Neural crest cell (in vitro differentiated cells): Measurements from ENCODE around the gene SLC44A2. TPM values are rescaled to one million over a fixed set of nuclear protein-coding genes. Genes with fewer than 3 reads are reported as not detected.
"Not testable (repeated sequence)": the region's sequence is repeated elsewhere in the genome, so short reads cannot be mapped to it uniquely, and the experiment has no call there.

Source experiments
- DNase-seq: peaks from one replicate; pipeline ENCODE4 v3.0.0; 2021; ENCODE audit warnings: low read depth, mixed read lengths, low spot score
- H3K27ac Mint-ChIP-seq: one replicate; pipeline ENCODE4 v1.8.0; 2021; ENCODE audit warnings: mild to moderate bottlenecking, mixed read lengths; ENCODE audit not compliant: unreplicated experiment
- H3K27me3 Mint-ChIP-seq: 2 replicates; pipeline ENCODE4 v1.8.0; 2021; ENCODE audit warnings: low read depth, mild to moderate bottlenecking, mixed read lengths
- H3K36me3 Mint-ChIP-seq: 2 replicates; pipeline ENCODE4 v1.8.0; 2021; ENCODE audit warnings: low read depth, mild to moderate bottlenecking, mixed read lengths
- H3K4me1 Mint-ChIP-seq: 2 replicates; pipeline ENCODE4 v1.8.0; 2021; ENCODE audit warnings: mixed read lengths
- H3K4me3 Mint-ChIP-seq: one replicate; pipeline ENCODE4 v1.8.0; 2021; ENCODE audit warnings: mild to moderate bottlenecking, mixed read lengths
- H3K9me3 Mint-ChIP-seq: 2 replicates; pipeline ENCODE4 v1.8.0; 2021; ENCODE audit warnings: mixed read lengths
- total RNA-seq: library from RNA; stranded (reverse); gene quantifications from 2 replicates; pipeline ENCODE4 v1.2.1, GENCODE V29; 2021
- TF ChIP-seq, protein P1 (sequence below): fragments of 200-600 bp; sonication (generic); conservative IDR thresholded peaks from 2 replicates; pipeline ENCODE4 v1.5.0; 2021; ENCODE audit warnings: antibody characterized with exemption, mild to moderate bottlenecking

The SLC44A2 gene
- total RNA-seq, 1 donor from 2014 or later: 99.5 TPM

- Mint-ChIP-seq H3K27me3 (no peaks in the 10 kb centered on the region), H3K27ac (peak overlapping the region; percentile 62), H3K4me1 (peaks cover 18% of the 10 kb centered on the region), H3K36me3 (peaks cover 15% of the 10 kb centered on the region), H3K4me3 (no peak overlapping the region), H3K9me3 (no peaks in the 10 kb centered on the region)
- TF ChIP-seq, protein P1, sequence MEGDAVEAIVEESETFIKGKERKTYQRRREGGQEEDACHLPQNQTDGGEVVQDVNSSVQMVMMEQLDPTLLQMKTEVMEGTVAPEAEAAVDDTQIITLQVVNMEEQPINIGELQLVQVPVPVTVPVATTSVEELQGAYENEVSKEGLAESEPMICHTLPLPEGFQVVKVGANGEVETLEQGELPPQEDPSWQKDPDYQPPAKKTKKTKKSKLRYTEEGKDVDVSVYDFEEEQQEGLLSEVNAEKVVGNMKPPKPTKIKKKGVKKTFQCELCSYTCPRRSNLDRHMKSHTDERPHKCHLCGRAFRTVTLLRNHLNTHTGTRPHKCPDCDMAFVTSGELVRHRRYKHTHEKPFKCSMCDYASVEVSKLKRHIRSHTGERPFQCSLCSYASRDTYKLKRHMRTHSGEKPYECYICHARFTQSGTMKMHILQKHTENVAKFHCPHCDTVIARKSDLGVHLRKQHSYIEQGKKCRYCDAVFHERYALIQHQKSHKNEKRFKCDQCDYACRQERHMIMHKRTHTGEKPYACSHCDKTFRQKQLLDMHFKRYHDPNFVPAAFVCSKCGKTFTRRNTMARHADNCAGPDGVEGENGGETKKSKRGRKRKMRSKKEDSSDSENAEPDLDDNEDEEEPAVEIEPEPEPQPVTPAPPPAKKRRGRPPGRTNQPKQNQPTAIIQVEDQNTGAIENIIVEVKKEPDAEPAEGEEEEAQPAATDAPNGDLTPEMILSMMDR: no peak
- no peak for DNase-seq
Observed at GRCh38 chr19:10670876-10671804, 45.8 kb downstream of the SLC44A2 start.

DNA sequence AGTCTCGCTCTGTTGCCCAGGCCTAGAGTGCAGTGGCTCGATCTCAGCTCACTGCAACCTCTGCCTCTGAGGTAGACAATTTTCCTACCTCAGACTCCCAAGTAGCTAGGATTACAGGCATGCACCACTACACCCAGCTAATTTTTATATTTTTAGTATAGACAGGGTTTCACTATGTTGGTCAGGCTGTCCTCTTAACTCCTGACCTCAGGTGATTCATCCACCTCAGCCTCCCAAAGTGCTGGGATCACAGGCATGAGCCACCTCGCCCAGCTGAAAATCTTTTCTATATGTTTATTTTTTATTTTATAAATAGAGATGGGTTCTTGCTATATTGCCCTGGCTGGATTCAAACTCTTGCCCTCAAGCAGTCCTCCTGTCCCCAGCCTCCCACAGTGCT, 46.6 kb downstream of the SLC44A2 start:
- not testable (repeated sequence) for H3K27ac Mint-ChIP-seq
- peaks cover 18% of the 10 kb centered on the region for H3K36me3 Mint-ChIP-seq

DNA sequence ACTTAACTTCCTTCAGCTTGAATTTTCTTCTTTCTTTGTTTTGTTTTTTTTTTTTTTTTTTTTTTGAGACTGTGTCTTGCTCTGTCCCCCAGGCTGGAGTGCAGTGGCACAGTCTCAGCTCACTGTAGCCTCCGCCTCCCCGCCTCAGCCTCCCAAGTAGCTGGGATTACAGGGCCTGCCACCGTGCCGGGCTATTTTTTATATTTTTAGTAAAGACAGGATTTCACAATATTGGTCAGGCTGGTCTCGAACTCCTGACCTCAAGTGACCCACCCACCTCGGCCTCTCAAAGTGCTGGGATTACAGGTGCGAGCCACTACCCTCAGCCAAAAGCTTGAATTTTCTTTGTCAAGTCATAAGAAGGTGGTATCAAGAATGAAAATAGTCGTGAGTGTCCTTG, 49.9 kb downstream of the SLC44A2 start:
- not testable (repeated sequence) for DNase-seq, H3K9me3 Mint-ChIP-seq, H3K4me3 Mint-ChIP-seq, H3K27me3 Mint-ChIP-seq, H3K27ac Mint-ChIP-seq, H3K4me1 Mint-ChIP-seq
- H3K36me3 Mint-ChIP-seq: peaks cover 20% of the 10 kb centered on the region

More for the DNA sequence above, 46.6 kb downstream of the SLC44A2 start:
- DNase-seq, H3K27me3 Mint-ChIP-seq, H3K4me3 Mint-ChIP-seq, H3K9me3 Mint-ChIP-seq: not testable (repeated sequence)
- peaks cover 13% of the 10 kb centered on the region for H3K4me1 Mint-ChIP-seq

GRCh38 chr19:10677751-10678150, 52.4 kb downstream of the SLC44A2 start:
- H3K4me3 Mint-ChIP-seq: no peak overlapping the region
- peaks cover 2% of the 10 kb centered on the region for H3K27me3 Mint-ChIP-seq
- H3K27ac Mint-ChIP-seq: no peak overlapping the region
- H3K4me1 Mint-ChIP-seq: no peaks in the 10 kb centered on the region
- H3K36me3 Mint-ChIP-seq: peaks cover 22% of the 10 kb centered on the region
- no peaks in the 10 kb centered on the region for H3K9me3 Mint-ChIP-seq
- TF ChIP-seq, protein P1: no peak
- no peak for DNase-seq

GRCh38 chr19:10678813-10679212, 53.5 kb downstream of the SLC44A2 start:
- Mint-ChIP-seq H3K4me3 (peak overlapping the region; percentile 27), H3K27me3 (peaks cover 2% of the 10 kb centered on the region), H3K27ac (no peak overlapping the region), H3K4me1 (no peaks in the 10 kb centered on the region), H3K36me3 (peaks cover 18% of the 10 kb centered on the region), H3K9me3 (no peaks in the 10 kb centered on the region)
- TF ChIP-seq, protein P1: no peak
- DNase-seq: no peak

DNA sequence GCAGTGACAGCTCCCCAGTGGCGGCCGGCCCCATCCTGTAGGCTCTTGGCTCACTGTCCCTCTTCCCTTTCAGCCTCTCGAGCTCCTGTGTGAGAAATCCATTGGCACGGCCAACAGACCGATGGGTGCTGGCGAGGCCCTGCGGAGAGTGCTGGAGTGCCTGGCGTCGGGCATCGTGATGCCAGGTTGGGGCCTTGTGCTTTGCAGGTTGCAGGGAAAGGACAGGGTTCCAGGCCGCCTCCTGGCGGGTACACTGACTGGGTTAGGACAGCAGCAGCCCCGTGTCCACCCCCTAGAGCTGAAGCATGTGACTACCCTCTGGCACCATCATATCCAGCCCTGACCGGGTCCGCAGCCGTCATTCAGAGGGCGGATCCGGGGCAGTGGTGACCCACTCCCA, 54.4 kb downstream of the SLC44A2 start:
- Mint-ChIP-seq H3K27ac (no peak overlapping the region), H3K36me3 (peaks cover 21% of the 10 kb centered on the region), H3K9me3 (no peaks in the 10 kb centered on the region), H3K4me1 (no peaks in the 10 kb centered on the region), H3K27me3 (peaks cover 2% of the 10 kb centered on the region), H3K4me3 (no peak overlapping the region)
- TF ChIP-seq, protein P1: no peak
- DNase-seq: no peak
